B cell (primary cell): ENCODE data around the gene SPEM3. TPM values are rescaled to one million over a fixed set of nuclear protein-coding genes. Genes with fewer than 3 reads are reported as not detected.

Source experiments
- ATAC-seq: fragments of 200-7000 bp; cut with Tn5 transposase; one replicate; pipeline ENCODE4 v1.10.0; 2021; ENCODE audit warnings: low read depth, mild to moderate bottlenecking, moderate number of reproducible peaks, moderate library complexity
- CTCF ChIA-PET: fragments of 350-600 bp; sonication (Branson Sonifier 250); formaldehyde crosslinking; loops from one replicate; lab custom pipeline; 2021; ENCODE audit warnings: antibody characterized with exemption, inconsistent platforms; lab: Charles Lee
- POLR2A ChIA-PET: fragments of 350-600 bp; sonication (Branson Sonifier 250); formaldehyde crosslinking; loops from one replicate; lab custom pipeline; 2021; ENCODE audit warnings: antibody characterized with exemption; lab: Charles Lee
- DNase-seq: peaks from one replicate; pipeline ENCODE4 v3.0.0; 2013
- H2AFZ ChIP-seq: 2 replicates; pipeline ENCODE4 v1.6.1; 2012; ENCODE audit warnings: mild to moderate bottlenecking, low read depth, low read length; ENCODE audit not compliant: insufficient read depth, poor library complexity, severe bottlenecking
- H3K27ac ChIP-seq, 2 donors: 1 replicate in 1 of 2; 2 replicates in 1 of 2; pipeline ENCODE4 v1.5.1; 2012 to 2013; ENCODE audit warnings: low read length in 2 of 2, mild to moderate bottlenecking in 2 of 2, moderate library complexity in 1 of 2
- H3K27me3 ChIP-seq, 4 experiments: fragments of 200-600 bp in 1 of 4; sonication (generic) in 1 of 4; replicated peaks in 1 of 4; 1 replicate in 2 of 4; 2 replicates in 2 of 4; pipeline versions ENCODE4 v1.6.1 to v1.7.0; 2013 to 2016; ENCODE audit warnings: low read length in 3 of 4, mild to moderate bottlenecking in 2 of 4, mixed read lengths in 1 of 4, moderate library complexity in 1 of 4; ENCODE audit not compliant: insufficient read depth in 4 of 4, control insufficient read depth in 3 of 4; ENCODE audit errors: control extremely low read depth in 1 of 4
- H3K36me3 ChIP-seq, 2 experiments: replicated peaks in 1 of 2; 1 replicate in 1 of 2; 2 replicates in 1 of 2; pipeline versions ENCODE4 v1.6.1 to v1.7.1; 2013; ENCODE audit warnings: low read length in 1 of 2; ENCODE audit not compliant: insufficient read depth in 2 of 2, control insufficient read depth in 1 of 2; ENCODE audit errors: control extremely low read depth in 1 of 2, extremely low read depth in 1 of 2
- H3K4me1 ChIP-seq, 2 donors: fragments of 200-600 bp in 1 of 2; sonication (generic) in 1 of 2; 1 replicate in 1 of 2; 2 replicates in 1 of 2; pipeline versions ENCODE4 v1.5.1 to v1.6.1; 2013 to 2017; ENCODE audit warnings: low read length in 2 of 2; ENCODE audit not compliant: control insufficient read depth in 2 of 2, insufficient read depth in 2 of 2
- H3K4me2 ChIP-seq: replicated peaks from 2 replicates; pipeline ENCODE3; 2012; ENCODE audit warnings: mild to moderate bottlenecking, low read depth, low read length; ENCODE audit not compliant: poor library complexity, severe bottlenecking
- H3K4me3 ChIP-seq, 5 experiments: fragments of 200-600 bp in 1 of 5; sonication (generic) in 1 of 5; 1 replicate in 3 of 5; 2 replicates in 2 of 5; pipeline versions ENCODE4 v1.5.1 to v1.7.0; 2011 to 2016; ENCODE audit warnings: low read length in 4 of 5, mild to moderate bottlenecking in 4 of 5, low read depth in 2 of 5, control low read depth in 1 of 5, moderate library complexity in 1 of 5; ENCODE audit not compliant: insufficient read depth in 1 of 5; ENCODE audit errors: control extremely low read depth in 1 of 5, extremely low read depth in 1 of 5
- H3K79me2 ChIP-seq: fragments of 200-600 bp; sonication (generic); one replicate; pipeline ENCODE4 v1.6.0; 2016; ENCODE audit warnings: low read length; ENCODE audit not compliant: control insufficient read depth, insufficient read depth
- H3K9ac ChIP-seq: fragments of 200-600 bp; sonication (generic); 2 replicates; pipeline ENCODE4 v1.6.1; 2017; ENCODE audit warnings: mild to moderate bottlenecking, low read length, moderate library complexity
- H3K9me3 ChIP-seq, 3 donors: one replicate each; pipeline versions ENCODE4 v1.6.1 to v1.7.1; 2013; ENCODE audit warnings: low read length in 2 of 3; ENCODE audit not compliant: control insufficient read depth in 2 of 3, insufficient read depth in 1 of 3; ENCODE audit errors: control extremely low read depth in 1 of 3
- H4K20me1 ChIP-seq: 2 replicates; pipeline ENCODE4 v1.6.0; 2012; ENCODE audit warnings: mild to moderate bottlenecking, low read length; ENCODE audit not compliant: insufficient read depth, control insufficient read depth, poor library complexity, severe bottlenecking
- H3K27ac Mint-ChIP-seq: one replicate; pipeline ENCODE4 v1.8.0; 2021; ENCODE audit warnings: mixed read lengths
- H3K27me3 Mint-ChIP-seq: one replicate; pipeline ENCODE4 v1.8.0; 2021; ENCODE audit warnings: mixed read lengths
- H3K4me1 Mint-ChIP-seq: one replicate; pipeline ENCODE4 v1.8.0; 2021; ENCODE audit warnings: mixed read lengths
- H3K4me3 Mint-ChIP-seq: one replicate; pipeline ENCODE4 v1.8.0; 2021; ENCODE audit warnings: mixed read lengths
- H3K9me3 Mint-ChIP-seq: one replicate; pipeline ENCODE4 v1.8.0; 2022; ENCODE audit warnings: mixed read lengths; ENCODE audit not compliant: insufficient read depth
- CTCF ChIP-seq: fragments of 200-600 bp; IDR thresholded peaks from one replicate; pipeline ENCODE4 v1.8.0; 2022; ENCODE audit warnings: antibody characterized with exemption, mild to moderate bottlenecking
- EZH2 ChIP-seq: IDR thresholded peaks from 2 replicates; pipeline ENCODE4 v1.6.1; 2012; ENCODE audit warnings: borderline replicate concordance, low read depth, mild to moderate bottlenecking, moderate library complexity, low read length; ENCODE audit not compliant: insufficient read depth, poor library complexity, severe bottlenecking
- WGBS: methylation state at CpG from one replicate; pipeline ENCODE4 v1.1.5; 2013; ENCODE audit warnings: missing lambda C conversion rate; ENCODE audit not compliant: insufficient coverage; 5-methylcytosine and 5-hydroxymethylcytosine counted together
- intact Hi-C: fragments of 100-400 bp; cut with micrococcal nuclease; formaldehyde crosslinking; loops from one replicate; pipeline ENCODE4 v1.10.0; 2022
- polyA plus RNA-seq: library from polyadenylated mRNA; depleted of rRNA; stranded (reverse); fragments of >200 nt; gene quantifications from 2 replicates; pipeline ENCODE4 v1.2.3, GENCODE V29; 2012
- total RNA-seq, 2 donors: library from RNA; stranded (reverse); fragments of 120-200 nt in 1 of 2; gene quantifications; 1 replicate in 1 of 2; 2 replicates in 1 of 2; pipeline versions ENCODE4 v1.2.3 to v1.2.4, GENCODE V29; 2013 to 2022

The SPEM3 gene
- total and polyA plus RNA-seq, 2 donors (not counting 1 experiment from before 2014, with no cell fraction given), result not detected

DNA sequence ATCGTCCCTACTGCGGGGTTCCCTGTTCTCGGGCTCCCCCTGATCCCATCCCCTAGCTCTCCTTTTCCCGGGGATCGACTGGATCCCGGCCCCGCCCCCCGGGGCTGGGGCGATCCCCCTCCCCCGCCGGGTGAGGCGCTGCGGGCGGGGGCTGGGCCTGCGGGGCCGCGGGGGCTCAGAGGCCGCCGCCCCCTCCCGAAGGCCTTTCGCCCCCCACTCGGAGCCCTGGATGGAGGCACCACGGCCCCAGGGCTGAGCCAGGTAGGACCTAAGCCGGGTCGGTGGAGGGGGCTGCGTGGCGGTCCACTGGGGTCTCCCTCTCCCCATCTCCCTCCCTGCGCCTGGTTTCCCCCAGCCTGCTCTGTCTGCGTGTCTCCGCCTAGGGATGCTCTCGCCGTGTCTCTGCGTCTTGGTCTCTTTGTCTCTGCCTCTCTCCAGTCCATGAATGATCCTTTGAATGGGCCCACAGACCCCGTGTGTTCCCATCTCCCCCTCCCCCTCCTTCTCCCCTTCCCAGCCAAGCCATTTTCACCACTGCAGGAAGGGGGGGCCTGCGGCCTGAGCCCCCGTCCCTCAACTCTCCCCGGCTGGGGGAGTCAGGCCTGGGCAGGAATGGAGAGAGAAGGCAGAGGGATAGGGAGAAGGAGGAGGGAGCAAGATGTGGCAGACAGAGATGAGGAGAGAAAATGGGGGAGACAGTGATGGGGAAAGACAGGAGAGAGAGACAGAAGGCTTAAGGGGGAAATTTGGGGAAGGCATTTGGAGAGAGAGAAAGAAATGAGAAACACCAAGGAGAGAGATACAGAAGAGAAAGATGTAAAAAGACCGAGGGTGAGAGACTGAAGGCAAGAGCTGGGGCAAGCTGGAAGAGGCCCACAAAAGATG lies 23.1 kb upstream of the SPEM3 start:
- 35% methylated on average over 27 of the region's 38 CpGs for WGBS
- ATAC-seq, result no peak
- H3K27me3 ChIP-seq, result peaks cover 0 to 31% (median 4%) of the 10 kb centered on the region in 4 experiments
- H3K27ac ChIP-seq, result no peak overlapping the region
- H3K9ac ChIP-seq, result peak overlapping the region; percentile 76
- Mint-ChIP-seq H3K27me3 (peaks cover 30% of the 10 kb centered on the region), H3K9me3 (no peaks in the 10 kb centered on the region), H3K4me3 (peak overlapping the region; percentile 83), H3K27ac (no peak overlapping the region), H3K4me1 (peaks cover 23% of the 10 kb centered on the region)
- intact Hi-C loops, result loop anchor here (2.0 kb wide), 2 partner anchors 99 to 191 kb away; partner anchors contain the start of gene EIF5A
- peak overlapping the region; percentile 87 for H2AFZ ChIP-seq
- peak overlapping the region in 4 of 5 experiments; percentile 80 to 95 (median 86) for H3K4me3 ChIP-seq
- H3K36me3 ChIP-seq, result no peaks in the 10 kb centered on the region
- peaks cover 6% of the 10 kb centered on the region for H3K79me2 ChIP-seq
- CTCF ChIA-PET, result interaction anchor here (1.2 kb wide), 2 partner anchors 31 to 32 kb away, joined by 3 to 4 read pairs; no protein-coding TSS in a partner anchor
- DNase-seq, result no peak
- H3K4me2 ChIP-seq, result peak overlapping the region; percentile 94
- peaks cover 17 to 20% of the 10 kb centered on the region in 2 donors for H3K4me1 ChIP-seq
- TF ChIP-seq CTCF (no peak), EZH2 (no peak)
- H3K9me3 ChIP-seq, result peaks cover 0 to 4% (median 0%) of the 10 kb centered on the region in 3 donors
- POLR2A ChIA-PET, result interaction anchor here (1.2 kb wide), 1 partner anchor 185 kb away, joined by 3 read pairs; no protein-coding TSS in a partner anchor
- no peaks in the 10 kb centered on the region for H4K20me1 ChIP-seq
